Chondrocyte (in vitro differentiated cells): ENCODE measurements around the gene RFX1. TPM values are rescaled to one million over a fixed set of nuclear protein-coding genes. Genes with fewer than 3 reads are reported as not detected.

ENCODE experiments used
- DNase-seq: peaks from one replicate; pipeline ENCODE4 v3.0.0; 2021; ENCODE audit warnings: mixed read lengths, low spot score
- H3K27ac Mint-ChIP-seq: one replicate; pipeline ENCODE4 v1.8.0; 2021; ENCODE audit warnings: mild to moderate bottlenecking, moderate library complexity, mixed read lengths; ENCODE audit not compliant: unreplicated experiment
- H3K27me3 Mint-ChIP-seq: 2 replicates; pipeline ENCODE4 v1.8.0; 2021; ENCODE audit warnings: low read depth, mixed read lengths
- H3K36me3 Mint-ChIP-seq: 2 replicates; pipeline ENCODE4 v1.8.0; 2021; ENCODE audit warnings: low read depth, mixed read lengths
- H3K4me1 Mint-ChIP-seq: 2 replicates; pipeline ENCODE4 v1.8.0; 2021; ENCODE audit warnings: low read depth, mild to moderate bottlenecking, mixed read lengths
- H3K4me3 Mint-ChIP-seq: one replicate; pipeline ENCODE4 v1.8.0; 2021; ENCODE audit warnings: mild to moderate bottlenecking, moderate library complexity, mixed read lengths; ENCODE audit not compliant: unreplicated experiment
- H3K9me3 Mint-ChIP-seq: 2 replicates; pipeline ENCODE4 v1.8.0; 2021; ENCODE audit warnings: low read depth, mixed read lengths
- total RNA-seq: library from RNA; stranded (reverse); gene quantifications from 3 replicates; pipeline ENCODE4 v1.2.1, GENCODE V29; 2021
- TF ChIP-seq, protein P1 (sequence below): fragments of 200-600 bp; sonication (generic); IDR thresholded peaks from 2 replicates; pipeline ENCODE4 v1.5.0; 2021; ENCODE audit warnings: antibody characterized with exemption, mild to moderate bottlenecking, moderate library complexity

Gene RFX1
- total RNA-seq, 1 donor from 2014 or later: 9.4 TPM

DNA sequence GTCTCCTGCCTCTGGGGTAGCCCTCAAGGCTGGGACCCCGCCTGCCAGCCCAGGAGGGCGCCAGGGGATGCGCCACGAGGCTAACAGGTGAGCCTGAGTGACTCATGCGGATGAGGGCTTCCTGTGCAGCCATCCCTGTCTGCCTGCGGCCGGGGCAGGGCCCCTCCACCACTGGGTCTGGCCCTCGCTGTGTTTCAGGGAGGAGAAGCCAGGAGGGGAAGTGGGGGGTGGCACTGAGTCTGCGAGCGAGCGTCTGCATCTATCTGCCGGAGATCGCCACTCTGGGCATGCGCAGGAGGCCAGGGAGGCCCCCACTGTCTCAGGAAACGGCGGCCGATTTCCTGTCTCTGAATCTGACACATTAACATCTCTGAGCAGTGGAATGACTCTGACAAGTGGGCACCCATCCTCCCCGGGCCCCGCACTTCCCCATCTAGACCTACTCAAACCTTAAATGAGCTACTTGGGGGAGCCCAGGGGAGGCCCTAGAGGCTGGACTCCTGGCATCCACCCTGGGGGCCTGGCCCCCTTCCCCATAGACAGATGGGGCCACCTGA is 19.7 kb downstream of the RFX1 start:
- Mint-ChIP-seq H3K27me3 (no peaks in the 10 kb centered on the region), H3K4me1 (peaks cover 14% of the 10 kb centered on the region), H3K36me3 (peaks cover 4% of the 10 kb centered on the region), H3K4me3 (peak overlapping the region; percentile 25), H3K9me3 (no peaks in the 10 kb centered on the region), H3K27ac (peak overlapping the region; percentile 79)
- TF ChIP-seq, protein P1, sequence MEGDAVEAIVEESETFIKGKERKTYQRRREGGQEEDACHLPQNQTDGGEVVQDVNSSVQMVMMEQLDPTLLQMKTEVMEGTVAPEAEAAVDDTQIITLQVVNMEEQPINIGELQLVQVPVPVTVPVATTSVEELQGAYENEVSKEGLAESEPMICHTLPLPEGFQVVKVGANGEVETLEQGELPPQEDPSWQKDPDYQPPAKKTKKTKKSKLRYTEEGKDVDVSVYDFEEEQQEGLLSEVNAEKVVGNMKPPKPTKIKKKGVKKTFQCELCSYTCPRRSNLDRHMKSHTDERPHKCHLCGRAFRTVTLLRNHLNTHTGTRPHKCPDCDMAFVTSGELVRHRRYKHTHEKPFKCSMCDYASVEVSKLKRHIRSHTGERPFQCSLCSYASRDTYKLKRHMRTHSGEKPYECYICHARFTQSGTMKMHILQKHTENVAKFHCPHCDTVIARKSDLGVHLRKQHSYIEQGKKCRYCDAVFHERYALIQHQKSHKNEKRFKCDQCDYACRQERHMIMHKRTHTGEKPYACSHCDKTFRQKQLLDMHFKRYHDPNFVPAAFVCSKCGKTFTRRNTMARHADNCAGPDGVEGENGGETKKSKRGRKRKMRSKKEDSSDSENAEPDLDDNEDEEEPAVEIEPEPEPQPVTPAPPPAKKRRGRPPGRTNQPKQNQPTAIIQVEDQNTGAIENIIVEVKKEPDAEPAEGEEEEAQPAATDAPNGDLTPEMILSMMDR: no peak
- DNase-seq: no peak

DNA sequence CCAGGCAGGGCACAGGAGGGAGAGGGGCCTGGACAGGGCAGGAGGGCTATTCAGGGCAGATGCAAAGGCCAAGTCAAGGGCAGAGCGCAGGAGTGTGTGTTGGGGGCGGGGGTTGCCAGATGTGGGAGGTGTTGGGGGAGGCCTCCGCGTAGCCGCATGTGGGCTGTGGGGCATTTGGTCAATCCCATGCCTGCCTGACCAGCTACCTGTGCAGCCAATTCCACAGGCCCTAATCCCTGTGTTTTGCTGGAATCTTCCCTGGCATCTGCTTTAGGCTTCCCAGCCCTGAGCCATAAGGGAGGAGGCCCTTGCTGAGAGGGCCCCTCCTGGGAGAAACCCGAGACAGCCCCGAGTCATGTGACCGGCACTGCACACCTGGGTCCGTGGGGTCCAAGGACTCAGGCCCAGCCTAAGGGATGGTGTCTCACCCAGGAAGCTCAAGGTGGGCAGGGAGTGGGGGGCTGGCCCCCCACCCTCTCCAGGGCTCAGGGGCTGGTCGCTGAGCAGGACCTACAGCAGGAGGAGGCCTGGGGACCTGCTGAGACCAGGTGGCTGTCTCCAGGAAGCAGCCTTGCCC is 20.3 kb downstream of the RFX1 start:
- Mint-ChIP-seq H3K27me3 (no peaks in the 10 kb centered on the region), H3K27ac (peak overlapping the region; percentile 85), H3K4me1 (peaks cover 14% of the 10 kb centered on the region), H3K4me3 (no peak overlapping the region), H3K36me3 (peaks cover under 1% of the 10 kb centered on the region), H3K9me3 (no peaks in the 10 kb centered on the region)
- DNase-seq: no peak
- TF ChIP-seq, protein P1: no peak

- Mint-ChIP-seq H3K27me3 (no peaks in the 10 kb centered on the region), H3K36me3 (no peaks in the 10 kb centered on the region), H3K9me3 (no peaks in the 10 kb centered on the region), H3K4me1 (peaks cover 14% of the 10 kb centered on the region), H3K4me3 (no peak overlapping the region), H3K27ac (peak overlapping the region; percentile 85)
- TF ChIP-seq, protein P1: no peak
- no peak for DNase-seq
Observed at GRCh38 chr19:13984875-13985741, 21.0 kb downstream of the RFX1 start.

GRCh38 chr19:13984186-13984585 is 21.9 kb downstream of the RFX1 start:
- Mint-ChIP-seq H3K4me1 (peaks cover 14% of the 10 kb centered on the region), H3K4me3 (no peak overlapping the region), H3K36me3 (no peaks in the 10 kb centered on the region), H3K27ac (no peak overlapping the region), H3K27me3 (no peaks in the 10 kb centered on the region), H3K9me3 (no peaks in the 10 kb centered on the region)
- DNase-seq: no peak
- TF ChIP-seq, protein P1: no peak

GRCh38 chr19:13983213-13983889 is 22.8 kb downstream of the RFX1 start:
- TF ChIP-seq, protein P1: no peak
- no peak for DNase-seq
- H3K27me3 Mint-ChIP-seq: no peaks in the 10 kb centered on the region
- H3K36me3 Mint-ChIP-seq: no peaks in the 10 kb centered on the region
- H3K9me3 Mint-ChIP-seq: no peaks in the 10 kb centered on the region
- H3K4me1 Mint-ChIP-seq: peaks cover 14% of the 10 kb centered on the region
- H3K4me3 Mint-ChIP-seq: no peak overlapping the region
- H3K27ac Mint-ChIP-seq: no peak overlapping the region
